Activated CD8-positive, alpha-beta T cell treated with anti-CD3 and anti-CD28 coated beads, Interleukin-2, amount 10 ng/mL, durations not matched to agents 7 days and 5 days (primary cell): ENCODE data around the gene NUP210L. TPM values are rescaled to one million over a fixed set of nuclear protein-coding genes. Genes with fewer than 3 reads are reported as not detected.
A peak's percentile ranks its signal among the peaks of the same experiment; 100 is the strongest.
"Not testable (repeated sequence)": the region's sequence is repeated elsewhere in the genome, so short reads cannot be mapped to it uniquely, and the experiment has no call there.

ENCODE experiments used
- ATAC-seq: fragments of 150-1000 bp; cut with Tn5 transposase; one replicate; pipeline ENCODE4 v1.10.0; 2021; ENCODE audit warnings: moderate library complexity
- CTCF ChIA-PET: fragments of 350-600 bp; sonication (Branson Sonifier 250); formaldehyde crosslinking; loops from one replicate; lab custom pipeline; 2021; ENCODE audit warnings: antibody characterized with exemption; lab: Charles Lee
- POLR2A ChIA-PET: fragments of 350-600 bp; sonication (Branson Sonifier 250); formaldehyde crosslinking; loops from one replicate; lab custom pipeline; 2021; ENCODE audit warnings: antibody characterized with exemption; lab: Charles Lee
- DNase-seq: peaks from one replicate; pipeline ENCODE4 v3.0.0-alpha.2; 2020
- H3K27ac Mint-ChIP-seq: one replicate; pipeline ENCODE4 v1.8.0; 2021; ENCODE audit warnings: mild to moderate bottlenecking, mixed read lengths
- H3K27me3 Mint-ChIP-seq: one replicate; pipeline ENCODE4 v1.8.0; 2021; ENCODE audit warnings: low read depth, mixed read lengths
- H3K36me3 Mint-ChIP-seq: one replicate; pipeline ENCODE4 v1.8.0; 2021; ENCODE audit warnings: low read depth, mixed read lengths
- H3K4me1 Mint-ChIP-seq: one replicate; pipeline ENCODE4 v1.8.0; 2021; ENCODE audit warnings: low read depth, mixed read lengths
- H3K4me3 Mint-ChIP-seq: one replicate; pipeline ENCODE4 v1.8.0; 2021; ENCODE audit warnings: mild to moderate bottlenecking, mixed read lengths
- H3K9me3 Mint-ChIP-seq: one replicate; pipeline ENCODE4 v1.8.0; 2022; ENCODE audit warnings: mixed read lengths; ENCODE audit not compliant: insufficient read depth
- total RNA-seq, 2 experiments: library from RNA; stranded (reverse); gene quantifications; one replicate each; pipeline ENCODE4 v1.2.3, GENCODE V29; 2021

The NUP210L gene
- total RNA-seq, 2 experiments from 2014 or later: 0.08 to 0.13 TPM

DNA sequence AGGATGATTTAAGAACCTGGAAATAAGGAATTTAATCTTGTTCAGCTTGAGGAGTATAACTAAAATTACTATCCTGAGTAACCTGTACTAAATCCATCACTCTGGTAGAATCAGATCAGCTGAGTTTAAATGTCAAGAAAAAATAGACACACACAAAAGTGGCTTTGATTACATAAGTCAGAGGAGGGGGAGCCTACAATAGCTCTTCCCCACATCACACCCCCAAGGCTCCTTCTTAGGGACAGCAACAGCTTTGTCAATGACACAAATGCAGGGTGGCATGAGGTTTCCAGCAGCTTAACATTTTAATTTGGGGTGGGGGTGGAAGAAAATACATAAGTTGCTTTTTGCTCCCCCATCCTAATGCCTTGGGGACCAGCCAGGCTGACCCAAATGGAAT lies 12.6 kb upstream of the NUP210L start:
- no peak for ATAC-seq
- ChIA-PET POLR2A (interaction anchor here (1.5 to 3.7 kb wide), 2 partner anchors 10 to 12 kb away, joined by 6 to 12 read pairs; no protein-coding TSS in a partner anchor), CTCF (interaction anchor here (2.6 kb wide), 1 partner anchor 10 kb away, joined by 9 read pairs; no protein-coding TSS in a partner anchor)
- Mint-ChIP-seq H3K27me3 (no peaks in the 10 kb centered on the region), H3K27ac (peak overlapping the region; percentile 5), H3K36me3 (peaks cover 87% of the 10 kb centered on the region), H3K4me1 (peaks cover 42% of the 10 kb centered on the region), H3K4me3 (no peak overlapping the region), H3K9me3 (no peaks in the 10 kb centered on the region)
- no peak for DNase-seq

DNA sequence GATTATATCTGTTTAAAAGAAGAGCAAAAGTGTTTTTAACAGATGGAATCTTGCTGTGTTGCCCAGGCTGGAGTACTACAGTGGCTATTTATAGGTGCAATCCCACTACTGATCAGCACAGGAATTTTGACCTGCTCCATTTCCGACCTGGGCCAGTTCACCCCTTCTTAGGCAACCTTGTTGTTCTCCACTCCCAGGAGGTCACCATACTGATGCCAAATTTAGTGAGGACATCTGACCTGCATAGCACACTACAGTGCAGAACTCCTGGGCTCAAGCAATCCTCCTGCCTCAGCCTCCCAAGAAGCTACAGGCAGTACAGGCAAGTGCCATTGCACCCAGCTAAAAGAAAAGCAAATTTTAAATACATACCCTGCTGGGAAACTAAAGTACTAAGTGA lies 11.3 kb upstream of the NUP210L start:
- ChIA-PET CTCF (interaction anchor here (1.1 to 2.6 kb wide), 3 partner anchors 8 to 106 kb away, joined by 3 to 9 read pairs (median 3); no protein-coding TSS in a partner anchor), POLR2A (interaction anchor here (1.5 to 1.6 kb wide), 2 partner anchors 8 to 16 kb away, joined by 5 to 6 read pairs; no protein-coding TSS in a partner anchor)
- H3K27ac Mint-ChIP-seq: peak overlapping the region; percentile 25

DNA sequence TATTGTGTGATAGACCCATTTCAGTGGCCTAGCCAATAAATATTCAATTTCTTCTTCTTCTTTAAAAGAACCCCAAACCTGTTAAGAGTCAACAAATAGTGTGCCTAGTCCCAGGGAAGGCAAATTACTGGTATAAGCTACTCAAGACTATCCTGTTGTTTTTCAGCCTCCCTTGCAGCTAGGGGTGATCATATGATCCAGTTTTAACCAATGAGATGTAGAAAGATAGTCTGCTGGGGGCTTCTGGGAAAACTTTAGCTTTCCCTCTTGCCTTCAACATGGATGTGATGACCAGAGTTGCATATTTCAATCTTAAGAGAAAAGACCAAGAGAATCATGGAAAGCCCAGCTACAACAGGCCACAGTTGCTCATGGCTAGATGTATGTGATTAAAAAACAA lies 4.7 kb upstream of the NUP210L start:
- Mint-ChIP-seq H3K27ac (peak overlapping the region; percentile 94), H3K4me3 (no peak overlapping the region)

More for the DNA sequence above, 11.3 kb upstream of the NUP210L start:
- ATAC-seq (no peak), DNase-seq (no peak)
- H3K4me1 Mint-ChIP-seq: peaks cover 37% of the 10 kb centered on the region
- peaks cover 86% of the 10 kb centered on the region for H3K36me3 Mint-ChIP-seq
- H3K4me3 Mint-ChIP-seq: no peak overlapping the region
- H3K9me3 Mint-ChIP-seq: no peaks in the 10 kb centered on the region
- H3K27me3 Mint-ChIP-seq: no peaks in the 10 kb centered on the region

DNA sequence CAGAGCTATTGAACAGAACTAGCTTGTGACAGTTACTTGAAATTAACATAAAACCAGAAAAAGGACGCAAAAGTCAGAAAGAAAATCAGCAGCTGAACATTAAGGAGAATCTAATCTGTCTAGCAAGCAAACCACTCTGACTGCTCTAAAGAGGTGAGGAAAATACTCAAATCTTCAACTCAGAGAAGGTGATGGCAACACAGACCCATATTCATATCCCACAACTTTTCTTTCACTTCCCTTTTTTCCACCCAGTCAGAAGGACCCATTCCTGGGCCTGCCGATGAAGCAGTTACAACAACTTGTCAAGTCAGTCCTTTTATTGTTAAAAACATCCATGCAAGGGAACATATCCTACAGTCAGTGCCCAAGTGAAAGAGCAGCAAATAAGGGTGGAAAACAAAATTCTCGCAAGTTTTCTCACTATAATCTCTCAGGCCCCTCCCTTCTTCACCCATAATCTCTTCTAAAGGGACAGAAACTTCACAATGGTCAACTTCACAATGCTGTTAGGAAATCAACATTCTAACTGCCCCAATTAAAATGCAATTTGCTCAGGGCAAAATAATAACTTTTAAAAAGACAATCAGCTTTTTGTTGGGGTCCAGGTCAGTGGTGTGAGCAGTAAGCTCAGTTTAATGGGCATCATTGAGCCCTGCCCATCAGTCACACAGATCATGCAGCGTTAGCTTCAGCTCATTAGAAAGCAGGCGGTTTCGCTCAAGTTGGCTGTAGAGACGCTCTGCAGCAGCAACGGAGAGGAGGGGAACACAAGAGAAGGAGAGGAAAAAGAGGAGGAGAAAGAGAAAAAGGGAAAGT lies 3.6 kb upstream of the NUP210L start:
- DNase-seq: no peak
- peak; percentile 11 for ATAC-seq
- ChIA-PET CTCF (interaction anchor here (1.0 to 3.6 kb wide), 10 partner anchors 9 to 487 kb away, joined by 3 to 23 read pairs (median 8); partner anchors contain the start of genes HAX1 and RAB13), POLR2A (interaction anchor here (0.6 to 4.4 kb wide), 14 partner anchors 8 to 1820 kb away, joined by 3 to 84 read pairs (median 5); partner anchors contain the start of genes ARHGEF2, HAX1, RPS27 and UBAP2L)
- H3K4me3 Mint-ChIP-seq: peak overlapping the region; percentile 66
- H3K27me3 Mint-ChIP-seq: no peaks in the 10 kb centered on the region
- peak overlapping the region; percentile 94 for H3K27ac Mint-ChIP-seq
- H3K36me3 Mint-ChIP-seq: peaks cover 92% of the 10 kb centered on the region
- H3K9me3 Mint-ChIP-seq: no peaks in the 10 kb centered on the region
- H3K4me1 Mint-ChIP-seq: peaks cover 79% of the 10 kb centered on the region

More for the DNA sequence above, 4.7 kb upstream of the NUP210L start:
- peaks cover 81% of the 10 kb centered on the region for H3K4me1 Mint-ChIP-seq
- H3K9me3 Mint-ChIP-seq: no peaks in the 10 kb centered on the region
- ChIA-PET POLR2A (interaction anchor here (0.8 to 4.4 kb wide), 4 partner anchors 10 to 169 kb away, joined by 3 to 84 read pairs (median 24); partner anchors contain the start of gene RPS27), CTCF (interaction anchor here (1.3 to 3.2 kb wide), 3 partner anchors 22 to 488 kb away, joined by 4 to 23 read pairs (median 4); no protein-coding TSS in a partner anchor)
- H3K36me3 Mint-ChIP-seq: peaks cover 93% of the 10 kb centered on the region
- no peak for DNase-seq
- no peak for ATAC-seq
- no peaks in the 10 kb centered on the region for H3K27me3 Mint-ChIP-seq

DNA sequence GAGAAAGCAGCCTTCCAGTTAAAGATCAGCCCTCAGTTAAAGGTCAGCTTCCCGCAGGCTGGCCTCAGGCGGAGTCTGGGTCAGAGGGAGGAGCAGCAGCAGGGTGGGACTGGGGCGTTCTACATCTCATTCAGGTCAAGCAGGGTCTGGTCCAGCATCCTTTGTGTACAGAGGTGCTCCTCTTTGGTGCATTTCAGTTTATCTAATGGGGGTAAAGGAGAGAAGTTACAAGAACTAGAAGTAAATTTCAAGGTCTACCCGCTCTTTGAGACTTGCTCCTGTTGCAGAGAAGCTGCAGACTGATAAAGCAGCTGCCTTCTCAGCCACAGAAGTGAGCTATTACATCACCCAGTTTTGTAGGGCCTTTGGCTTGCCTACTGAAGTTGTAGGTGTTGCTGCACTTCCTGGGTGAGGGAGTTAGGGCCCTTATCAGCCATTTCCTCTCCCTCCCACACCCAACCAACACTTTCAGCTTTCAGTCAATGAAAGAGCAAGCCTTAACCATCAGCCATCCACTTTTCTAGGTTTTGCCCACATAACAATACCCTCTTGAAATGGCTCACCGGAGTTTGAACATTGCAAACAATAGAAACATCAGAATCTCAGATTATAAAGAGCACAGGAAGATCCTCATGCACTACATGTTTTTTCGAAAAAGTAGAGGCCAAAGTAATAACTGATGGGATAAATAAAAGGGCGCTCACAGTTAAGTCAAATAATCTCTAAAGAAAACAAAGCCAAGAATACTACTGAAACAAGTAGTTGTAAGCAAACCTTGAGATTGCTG lies 2.8 kb upstream of the NUP210L start:
- DNase-seq (peak; percentile 89), ATAC-seq (peak; percentile 98)
- Mint-ChIP-seq H3K4me3 (peak overlapping the region; percentile 66), H3K36me3 (peaks cover 85% of the 10 kb centered on the region), H3K4me1 (peaks cover 73% of the 10 kb centered on the region), H3K27me3 (no peaks in the 10 kb centered on the region), H3K9me3 (no peaks in the 10 kb centered on the region), H3K27ac (peak overlapping the region; percentile 94)
- ChIA-PET CTCF (interaction anchor here (1.0 to 3.6 kb wide), 9 partner anchors 9 to 177 kb away, joined by 3 to 23 read pairs (median 9); partner anchors contain the start of genes HAX1 and RAB13), POLR2A (interaction anchor here (0.5 to 4.4 kb wide), 17 partner anchors 9 to 1819 kb away, joined by 3 to 84 read pairs (median 5); partner anchors contain the start of genes GATAD2B, HAX1, RPS27 and S100A6)

DNA sequence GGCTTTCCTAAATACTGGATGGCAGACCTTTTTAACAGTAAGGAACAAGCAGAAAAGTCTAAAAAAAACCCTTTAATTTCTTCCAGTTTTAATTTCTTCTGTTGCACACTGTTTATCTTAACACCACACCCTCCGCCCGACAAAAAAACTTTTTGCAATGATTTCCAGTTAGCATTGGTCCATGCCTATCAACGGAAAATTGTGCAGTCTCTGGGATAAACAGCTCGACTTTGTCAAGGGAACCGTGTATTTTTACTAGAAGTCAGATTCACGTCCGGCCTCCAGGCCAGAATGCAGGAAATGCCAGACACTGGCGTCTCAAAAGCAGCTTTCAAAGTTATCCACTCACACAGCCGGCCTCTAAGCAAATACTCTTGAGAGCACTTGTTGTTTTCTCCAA lies 378 bp upstream of the NUP210L start:
- peaks cover 65% of the 10 kb centered on the region for H3K36me3 Mint-ChIP-seq

DNA sequence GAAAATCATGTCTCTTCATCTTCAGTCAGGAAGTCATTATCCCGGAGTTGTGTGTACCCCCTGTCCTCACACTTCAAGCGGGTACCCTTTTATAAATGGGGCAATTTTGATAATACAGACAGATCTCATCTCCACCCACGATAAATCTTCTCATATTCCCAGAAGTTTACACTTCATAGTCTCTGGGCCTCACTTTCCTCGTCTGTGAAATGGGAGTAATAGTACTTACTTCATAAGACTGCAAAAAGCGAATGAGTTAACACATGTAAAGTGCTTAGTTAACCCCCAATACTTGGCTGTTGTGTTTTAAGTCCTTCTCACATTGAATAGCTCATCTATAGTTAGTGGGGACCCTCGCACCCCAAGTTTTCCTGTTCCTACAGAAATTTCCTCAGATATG lies 820 bp downstream of the NUP210L start:
- H3K9me3 Mint-ChIP-seq: no peaks in the 10 kb centered on the region
- H3K4me1 Mint-ChIP-seq: peaks cover 45% of the 10 kb centered on the region
- peaks cover 53% of the 10 kb centered on the region for H3K36me3 Mint-ChIP-seq
- ChIA-PET POLR2A (no interaction called here), CTCF (interaction anchor here (0.9 kb wide), 1 partner anchor 11 kb away, joined by 4 read pairs; no protein-coding TSS in a partner anchor)
- no peaks in the 10 kb centered on the region for H3K27me3 Mint-ChIP-seq
- no peak overlapping the region for H3K4me3 Mint-ChIP-seq
- ATAC-seq (no peak), DNase-seq (no peak)
- peak overlapping the region; percentile 35 for H3K27ac Mint-ChIP-seq

More for the DNA sequence above, 378 bp upstream of the NUP210L start:
- POLR2A ChIA-PET: interaction anchor here (0.5 to 1.5 kb wide), 7 partner anchors 9 to 210 kb away, joined by 3 to 4 read pairs (median 3); no protein-coding TSS in a partner anchor
- Mint-ChIP-seq H3K27me3 (no peaks in the 10 kb centered on the region), H3K4me3 (no peak overlapping the region), H3K9me3 (no peaks in the 10 kb centered on the region), H3K27ac (peak overlapping the region; percentile 57), H3K4me1 (peaks cover 56% of the 10 kb centered on the region)
- ATAC-seq (no peak), DNase-seq (no peak)
- CTCF ChIA-PET: interaction anchor here (1.2 to 1.6 kb wide), 2 partner anchors 10 to 116 kb away, joined by 3 to 13 read pairs; no protein-coding TSS in a partner anchor

GRCh38 chr1:154151311-154151710 lies 3.6 kb downstream of the NUP210L start:
- Mint-ChIP-seq H3K27me3 (no peaks in the 10 kb centered on the region), H3K9me3 (no peaks in the 10 kb centered on the region), H3K36me3 (peaks cover 29% of the 10 kb centered on the region), H3K27ac (no peak overlapping the region), H3K4me3 (no peak overlapping the region), H3K4me1 (peaks cover 23% of the 10 kb centered on the region)
- ChIA-PET POLR2A (no interaction called here), CTCF (interaction anchor here (0.8 kb wide), 1 partner anchor 164 kb away, joined by 3 read pairs; no protein-coding TSS in a partner anchor)
- ATAC-seq (no peak), DNase-seq (no peak)

GRCh38 chr1:154148807-154149206 lies 6.1 kb downstream of the NUP210L start:
- Mint-ChIP-seq H3K27ac (no peak overlapping the region), H3K4me1 (peaks cover 4% of the 10 kb centered on the region), H3K9me3 (no peaks in the 10 kb centered on the region), H3K4me3 (no peak overlapping the region), H3K36me3 (peaks cover 6% of the 10 kb centered on the region), H3K27me3 (no peaks in the 10 kb centered on the region)
- DNase-seq (no peak), ATAC-seq (no peak)
- ChIA-PET POLR2A (interaction anchor here (0.6 to 1.0 kb wide), 2 partner anchors 9 to 550 kb away, joined by 3 read pairs; no protein-coding TSS in a partner anchor), CTCF (no interaction called here)

DNA sequence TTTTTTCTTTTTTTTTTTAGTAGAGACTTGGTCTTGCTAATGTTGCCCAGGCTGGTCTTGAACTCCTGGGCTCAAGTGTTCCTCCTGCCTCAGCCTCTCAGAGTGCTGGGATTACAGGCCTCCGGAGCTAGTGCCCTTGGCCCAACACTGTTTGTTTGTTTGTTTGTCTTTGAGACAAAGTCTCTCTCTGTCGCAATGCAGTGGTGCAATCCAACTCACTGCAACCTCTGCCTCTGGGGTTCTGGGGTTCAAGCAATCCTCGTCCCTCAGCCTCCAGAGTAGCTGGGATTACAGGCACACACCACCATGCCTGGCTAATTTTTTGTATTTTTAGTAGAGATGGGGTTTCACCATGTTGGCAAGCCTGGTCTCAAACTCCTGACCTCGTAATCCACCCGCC lies 7.4 kb downstream of the NUP210L start:
- CTCF ChIA-PET: interaction anchor here (1.9 to 2.1 kb wide), 2 partner anchors 10 to 124 kb away, joined by 4 to 8 read pairs; no protein-coding TSS in a partner anchor
- not testable (repeated sequence) for H3K27ac Mint-ChIP-seq, H3K27me3 Mint-ChIP-seq, H3K36me3 Mint-ChIP-seq, H3K4me3 Mint-ChIP-seq, H3K4me1 Mint-ChIP-seq, DNase-seq, H3K9me3 Mint-ChIP-seq, ATAC-seq
- POLR2A ChIA-PET: interaction anchor here (1.5 kb wide), 1 partner anchor 10 kb away, joined by 5 read pairs; no protein-coding TSS in a partner anchor
